ENCODE data around the gene FAM219A.

DNA sequence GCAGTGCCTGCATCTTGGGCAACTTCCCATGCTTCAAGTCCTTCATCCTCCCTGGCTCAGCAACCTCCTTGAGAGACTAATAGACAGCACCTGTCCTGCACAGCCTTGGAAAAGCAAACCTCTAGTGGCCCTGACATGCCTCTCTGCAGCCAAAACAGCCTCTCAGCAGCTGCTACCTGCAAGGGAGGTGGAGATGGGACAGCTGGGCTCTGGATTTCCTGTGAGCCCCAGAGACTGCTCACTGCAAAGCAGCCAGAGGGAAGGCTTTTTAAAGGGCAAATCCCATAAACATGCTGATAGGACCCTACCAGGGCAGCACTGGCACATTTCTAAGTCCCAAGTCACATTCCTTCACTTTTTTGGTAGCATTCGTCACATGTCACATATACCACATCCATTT, 50.2 kb downstream of the FAM219A start:
- TF ChIP-seq GATA3 (IDR thresholded peaks at IDR 0.05; ENCODE audit: low read depth, low read length): no peak
- no peak for TF ChIP-seq GATA2 (IDR thresholded peaks at IDR 0.05; ENCODE audit: low read depth, low read length)

Data from SH-SY5Y (cell line).